Fibroblast of lung (primary cell): ENCODE results near the gene RTL10. TPM values are rescaled to one million over a fixed set of nuclear protein-coding genes. Genes with fewer than 3 reads are reported as not detected.

Experiments
- DNase-seq, 2 donors: peaks; one replicate each; pipeline versions ENCODE4 v3.0.0 to v3.0.0-alpha.2; 2010; ENCODE audit warnings: low read depth in 2 of 2
- H2AFZ ChIP-seq: 2 replicates; pipeline ENCODE4 v1.5.1; 2012; ENCODE audit warnings: low read length, control low read depth, inconsistent platforms
- H3K27ac ChIP-seq: 2 replicates; pipeline ENCODE4 v1.5.1; 2011; ENCODE audit warnings: low read length, control low read depth; ENCODE audit not compliant: insufficient read depth
- H3K27me3 ChIP-seq: 2 replicates; pipeline ENCODE4 v1.5.1; 2011; ENCODE audit warnings: mild to moderate bottlenecking, low read length; ENCODE audit not compliant: control insufficient read depth, insufficient read depth
- H3K36me3 ChIP-seq: 2 replicates; pipeline ENCODE4 v1.5.1; 2011; ENCODE audit warnings: low read length; ENCODE audit not compliant: control insufficient read depth, insufficient read depth
- H3K4me1 ChIP-seq: 2 replicates; pipeline ENCODE4 v1.5.1; 2011; ENCODE audit warnings: low read length; ENCODE audit not compliant: control insufficient read depth, insufficient read depth; ENCODE audit errors: extremely low read depth
- H3K4me2 ChIP-seq: 2 replicates; pipeline ENCODE4 v1.5.1; 2011; ENCODE audit warnings: low read length, control low read depth; ENCODE audit not compliant: insufficient read depth; ENCODE audit errors: extremely low read depth
- H3K4me3 ChIP-seq, 4 experiments: fragments of 200-600 bp in 1 of 4; sonication (generic) in 1 of 4; replicated peaks in 1 of 4; 2 replicates each; pipeline ENCODE4 v1.5.1; 2011 to 2016; ENCODE audit warnings: low read length in 4 of 4, low read depth in 3 of 4, mild to moderate bottlenecking in 3 of 4, control low read depth in 2 of 4, inconsistent platforms in 1 of 4, mixed read lengths in 1 of 4; ENCODE audit not compliant: insufficient read depth in 1 of 4; ENCODE audit errors: control extremely low read depth in 1 of 4
- H3K79me2 ChIP-seq: 2 replicates; pipeline ENCODE4 v1.5.1; 2012; ENCODE audit warnings: mild to moderate bottlenecking, low read length, inconsistent platforms; ENCODE audit not compliant: control insufficient read depth, insufficient read depth
- H3K9ac ChIP-seq: 2 replicates; pipeline ENCODE4 v1.5.1; 2011; ENCODE audit warnings: mild to moderate bottlenecking, low read length, control low read depth; ENCODE audit not compliant: insufficient read depth
- H3K9me3 ChIP-seq: 2 replicates; pipeline ENCODE4 v1.5.1; 2012; ENCODE audit warnings: low read depth, low read length; ENCODE audit not compliant: control insufficient read depth, insufficient read depth
- H4K20me1 ChIP-seq: 2 replicates; pipeline ENCODE4 v1.5.1; 2011; ENCODE audit warnings: low read length; ENCODE audit not compliant: control insufficient read depth, insufficient read depth; ENCODE audit errors: extremely low read depth
- CTCF ChIP-seq, 2 donors: IDR thresholded peaks in 1 of 2; conservative IDR thresholded peaks in 1 of 2; 1 replicate in 1 of 2; 2 replicates in 1 of 2; pipeline ENCODE4 v1.5.1; 2011 to 2012; ENCODE audit warnings: low read length in 2 of 2, control low read depth in 1 of 2, inconsistent platforms in 1 of 2, low read depth in 1 of 2, mild to moderate bottlenecking in 1 of 2
- EZH2 ChIP-seq: IDR thresholded peaks from 2 replicates; pipeline ENCODE4 v1.5.1; 2012; ENCODE audit warnings: low read length, control low read depth, mild to moderate bottlenecking; ENCODE audit errors: missing control alignments
- polyA plus RNA-seq, 2 donors: library from polyadenylated mRNA; depleted of rRNA in 1 of 2; stranded (reverse) in 1 of 2; unstranded in 1 of 2; fragments of >200 nt; gene quantifications; 2 replicates each; pipeline ENCODE4 v1.2.1, GENCODE V29; 2011 to 2012; ENCODE audit warnings: missing spikeins in 1 of 2
- total RNA-seq: library from RNA; depleted of rRNA; stranded (reverse); fragments of >200 nt; gene quantifications from 2 replicates; pipeline ENCODE4 v1.2.1, GENCODE V29; 2014

Gene RTL10
- total and polyA plus RNA-seq, 2 donors (not counting 1 experiment from before 2014, with no cell fraction given): 6.5 to 7.3 TPM

DNA sequence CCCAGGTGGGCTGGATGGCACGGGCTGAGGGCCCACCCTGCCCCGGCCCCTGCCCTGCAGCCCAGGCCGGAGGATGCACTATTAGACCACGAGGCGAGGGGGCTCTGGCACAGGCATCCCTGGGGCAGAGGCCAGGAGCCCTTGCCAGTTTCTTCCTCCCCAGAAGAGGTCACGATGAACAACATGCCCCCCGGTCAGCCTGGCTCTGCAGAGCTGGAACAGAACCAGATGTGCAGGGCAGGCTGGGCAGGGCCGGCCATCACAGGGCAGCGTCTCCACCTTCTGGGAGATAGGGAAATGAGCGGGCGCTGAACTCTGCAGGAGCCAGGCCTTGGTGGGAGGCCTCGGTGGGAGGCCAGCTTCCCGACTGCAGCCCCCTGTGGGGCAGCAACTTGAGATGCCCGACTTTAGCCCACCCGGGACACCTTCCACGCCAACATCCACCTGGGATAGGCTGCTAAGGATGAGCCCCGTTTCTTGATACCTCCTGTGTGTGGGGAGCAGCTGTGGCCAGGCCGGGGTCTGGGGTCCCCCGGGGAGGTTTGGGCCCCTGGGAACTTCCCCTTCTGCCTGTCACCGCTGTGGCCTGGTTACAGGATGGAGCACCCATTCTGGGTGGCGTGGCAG, 21.8 kb upstream of the RTL10 start:
- H3K9ac ChIP-seq: no peak overlapping the region
- H3K4me1 ChIP-seq: peaks cover 25% of the 10 kb centered on the region
- no peak for DNase-seq

DNA sequence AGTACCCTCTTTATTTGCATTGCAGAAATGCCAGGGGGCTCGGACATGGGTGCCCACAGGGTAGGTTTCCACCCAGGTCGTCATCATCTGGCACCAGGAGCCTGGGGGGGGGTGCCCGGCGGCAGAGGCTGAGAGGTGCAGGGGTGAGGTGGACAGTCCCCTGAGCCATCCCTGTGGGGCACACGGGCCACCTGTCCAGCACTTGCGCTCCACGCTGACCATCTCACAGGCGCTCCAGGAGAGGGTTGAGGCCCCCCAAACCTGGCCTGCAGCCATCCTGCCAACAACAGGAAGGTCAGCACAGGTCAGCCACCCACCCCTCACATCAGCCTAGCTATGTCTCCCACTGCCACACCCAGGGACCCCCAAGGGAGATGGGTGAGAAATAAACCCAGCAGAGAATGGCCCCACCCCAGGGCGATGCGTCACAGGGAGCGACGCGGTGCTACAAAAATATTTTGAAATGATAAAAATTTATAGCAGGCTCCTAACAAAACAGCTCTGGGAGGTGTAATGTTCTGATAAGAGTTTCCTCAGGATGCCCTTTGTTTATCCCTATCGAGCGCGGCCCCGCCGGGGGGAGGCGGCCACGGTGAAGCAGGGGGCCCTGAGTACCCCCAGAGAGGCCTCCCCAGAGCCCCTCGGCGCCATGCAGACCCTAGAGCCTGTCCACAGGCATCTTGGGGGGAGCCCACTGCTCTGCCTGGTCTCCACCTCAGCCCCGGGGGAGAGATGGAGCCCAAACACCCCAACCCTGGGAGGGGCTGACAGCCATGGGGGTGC, 21.0 kb upstream of the RTL10 start:
- H3K27me3 ChIP-seq: no peaks in the 10 kb centered on the region
- H3K9ac ChIP-seq: no peak overlapping the region
- H3K27ac ChIP-seq: no peak overlapping the region
- peaks cover 8% of the 10 kb centered on the region for H3K79me2 ChIP-seq
- H3K4me3 ChIP-seq: no peak overlapping the region
- H3K4me2 ChIP-seq: no peak overlapping the region
- DNase-seq: no peak
- H3K9me3 ChIP-seq: no peaks in the 10 kb centered on the region
- H3K36me3 ChIP-seq: peaks cover 10% of the 10 kb centered on the region
- H2AFZ ChIP-seq: no peak overlapping the region
- H3K4me1 ChIP-seq: peaks cover 21% of the 10 kb centered on the region
- TF ChIP-seq CTCF (conservative IDR thresholded peaks at IDR 0.05 in 1 of 2, IDR thresholded peaks at IDR 0.05 in 1 of 2; ENCODE audit: low read depth in 1 of 2, low read length in 2 of 2) (no peak), EZH2 (no peak)
- no peaks in the 10 kb centered on the region for H4K20me1 ChIP-seq

More for the DNA sequence above, 21.8 kb upstream of the RTL10 start:
- Histone ChIP-seq H3K27me3 (no peaks in the 10 kb centered on the region), H4K20me1 (no peaks in the 10 kb centered on the region), H3K27ac (no peak overlapping the region), H3K4me2 (no peak overlapping the region), H2AFZ (no peak overlapping the region), H3K36me3 (peaks cover 10% of the 10 kb centered on the region), H3K79me2 (peaks cover 8% of the 10 kb centered on the region), H3K4me3 (no peak overlapping the region), H3K9me3 (no peaks in the 10 kb centered on the region)
- no peak for TF ChIP-seq EZH2
- no peak for TF ChIP-seq CTCF (conservative IDR thresholded peaks at IDR 0.05 in 1 of 2, IDR thresholded peaks at IDR 0.05 in 1 of 2; ENCODE audit: low read depth in 1 of 2, low read length in 2 of 2)

GRCh38 chr22:19875061-19875530, 20.4 kb upstream of the RTL10 start:
- Histone ChIP-seq H2AFZ (no peak overlapping the region), H3K27ac (no peak overlapping the region), H3K4me1 (peaks cover 15% of the 10 kb centered on the region), H4K20me1 (no peaks in the 10 kb centered on the region), H3K4me2 (no peak overlapping the region), H3K27me3 (no peaks in the 10 kb centered on the region), H3K9ac (no peak overlapping the region), H3K9me3 (no peaks in the 10 kb centered on the region), H3K79me2 (peaks cover 4% of the 10 kb centered on the region), H3K4me3 (no peak overlapping the region), H3K36me3 (peaks cover 10% of the 10 kb centered on the region)
- no peak for TF ChIP-seq EZH2
- TF ChIP-seq CTCF (conservative IDR thresholded peaks at IDR 0.05 in 1 of 2, IDR thresholded peaks at IDR 0.05 in 1 of 2; ENCODE audit: low read depth in 1 of 2, low read length in 2 of 2): no peak
- DNase-seq: no peak
